ENCODE measurements around the gene C1orf115.
"Not testable (repeated sequence)": the region's sequence is repeated elsewhere in the genome, so short reads cannot be mapped to it uniquely, and the experiment has no call there.

C1orf115 gene

GRCh38 chr1:220726634-220727033 is 36.5 kb downstream of the C1orf115 start:
- DNase-seq (ENCODE audit: low spot score), result no peak

GRCh38 chr1:220727519-220727918 is 37.4 kb downstream of the C1orf115 start:
- DNase-seq (ENCODE audit: low spot score), result no peak

GRCh38 chr1:220730486-220730885 is 40.3 kb downstream of the C1orf115 start:
- DNase-seq (ENCODE audit: low spot score), result no peak

- no peak for DNase-seq (ENCODE audit: low spot score)
Measured at GRCh38 chr1:220732137-220732536, 42.0 kb downstream of the C1orf115 start.

GRCh38 chr1:220732621-220733020 is 42.5 kb downstream of the C1orf115 start:
- DNase-seq (ENCODE audit: low spot score), result no peak

GRCh38 chr1:220733086-220733601 is 43.0 kb downstream of the C1orf115 start:
- DNase-seq (ENCODE audit: low spot score), result peak; percentile 63

- DNase-seq (ENCODE audit: low spot score), result no peak
Measured at GRCh38 chr1:220734571-220735326, 44.6 kb downstream of the C1orf115 start.

- DNase-seq (ENCODE audit: low spot score), result not testable (repeated sequence)
Measured at GRCh38 chr1:220736283-220736682, 46.1 kb downstream of the C1orf115 start.

GRCh38 chr1:220741349-220741748 is 51.2 kb downstream of the C1orf115 start:
- DNase-seq (ENCODE audit: low spot score), result no peak

- no peak for DNase-seq (ENCODE audit: low spot score)
Measured at GRCh38 chr1:220741825-220742224, 51.7 kb downstream of the C1orf115 start.

GRCh38 chr1:220742520-220742919 is 52.4 kb downstream of the C1orf115 start:
- DNase-seq (ENCODE audit: low spot score), result no peak

GRCh38 chr1:220746851-220747250 is 56.7 kb downstream of the C1orf115 start:
- DNase-seq (ENCODE audit: low spot score), result no peak

- no peak for DNase-seq (ENCODE audit: low spot score)
Measured at GRCh38 chr1:220747437-220748088, 57.4 kb downstream of the C1orf115 start.

- peak; percentile 70 for DNase-seq (ENCODE audit: low spot score)
Measured at GRCh38 chr1:220748089-220748934, 58.1 kb downstream of the C1orf115 start, which contains the start of gene MTARC2. Gene MTARC2, plus strand, starts transcription at chr1:220748322. Its CDS starts 210 bp downstream, at chr1:220748532.
